Measurements from ENCODE around the gene KIF3C.
"Not testable (repeated sequence)": the region's sequence is repeated elsewhere in the genome, so short reads cannot be mapped to it uniquely, and the experiment has no call there.

Gene KIF3C

DNA sequence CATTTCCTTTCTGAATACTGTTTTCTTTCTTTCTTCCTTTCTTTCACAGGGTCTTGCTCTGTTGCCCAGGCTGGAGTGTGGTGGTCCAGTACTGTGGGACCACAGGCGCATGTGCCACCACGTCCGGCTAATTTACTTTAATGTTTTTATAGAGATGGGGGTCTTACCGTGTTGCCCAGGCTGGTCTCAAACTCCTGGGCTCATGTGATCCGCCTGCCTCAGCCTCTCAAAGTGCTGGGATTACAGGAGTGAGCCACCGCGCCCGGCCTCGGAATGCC is 68.7 kb downstream of the KIF3C start:
- not testable (repeated sequence) for DNase-seq

DNA sequence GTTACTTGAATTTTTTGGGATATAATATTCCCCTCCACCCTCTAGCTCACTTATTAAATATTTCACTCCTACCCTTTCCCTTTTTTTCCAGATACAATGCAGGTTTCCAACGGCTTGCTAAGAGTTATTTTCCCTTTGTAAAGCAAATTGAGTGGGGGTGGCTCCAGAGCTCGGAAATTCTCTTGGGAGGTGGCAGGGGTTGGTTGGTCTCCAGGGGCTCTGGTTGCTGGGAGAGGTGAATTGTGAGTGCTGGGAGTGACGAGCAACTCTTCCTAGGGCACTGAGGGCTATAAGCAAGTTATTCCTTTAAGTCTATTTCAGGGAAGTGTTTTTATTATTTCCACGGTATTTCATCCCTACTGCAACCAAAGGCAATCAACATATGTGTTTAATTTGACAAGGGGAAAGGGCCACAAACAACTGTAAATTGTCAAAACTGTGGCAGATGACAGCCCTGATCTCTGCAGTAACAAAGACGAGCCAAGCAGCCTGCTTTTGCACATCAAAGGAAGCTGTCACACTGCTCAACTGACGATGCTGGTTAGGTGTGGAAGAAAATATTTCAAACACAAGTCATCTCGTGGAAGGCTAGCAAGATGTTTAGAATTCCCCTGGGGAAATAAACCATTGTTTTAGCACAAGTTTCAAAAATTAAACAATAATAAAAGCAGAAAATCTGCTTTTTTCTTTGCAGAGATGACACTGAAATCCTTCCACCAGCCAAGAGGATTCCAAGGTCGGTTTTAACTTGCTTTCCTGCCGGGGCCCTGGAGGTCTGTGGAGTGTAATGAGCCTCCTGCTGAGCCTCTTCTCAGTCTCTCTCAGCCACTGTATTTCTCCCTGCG is 69.2 kb downstream of the KIF3C start:
- no peak for DNase-seq

DNA sequence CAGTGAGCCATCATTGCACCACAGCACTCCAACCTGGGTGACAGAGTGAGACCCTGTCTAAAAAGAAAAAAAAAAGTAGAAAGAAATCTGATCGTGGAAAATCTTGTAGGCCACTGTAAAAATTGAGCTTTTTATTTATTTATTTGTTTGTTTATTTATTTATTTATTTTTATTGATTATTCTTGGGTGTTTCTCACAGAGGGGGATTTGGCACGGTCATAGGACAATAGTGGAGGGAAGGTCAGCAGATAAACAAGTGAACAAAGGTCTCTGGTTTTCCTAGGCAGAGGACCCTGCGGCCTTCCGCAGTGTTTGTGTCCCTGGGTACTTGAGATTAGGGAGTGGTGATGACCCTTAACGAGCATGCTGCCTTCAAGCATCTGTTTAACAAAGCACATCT is 72.7 kb downstream of the KIF3C start:
- DNase-seq = not testable (repeated sequence)

DNA sequence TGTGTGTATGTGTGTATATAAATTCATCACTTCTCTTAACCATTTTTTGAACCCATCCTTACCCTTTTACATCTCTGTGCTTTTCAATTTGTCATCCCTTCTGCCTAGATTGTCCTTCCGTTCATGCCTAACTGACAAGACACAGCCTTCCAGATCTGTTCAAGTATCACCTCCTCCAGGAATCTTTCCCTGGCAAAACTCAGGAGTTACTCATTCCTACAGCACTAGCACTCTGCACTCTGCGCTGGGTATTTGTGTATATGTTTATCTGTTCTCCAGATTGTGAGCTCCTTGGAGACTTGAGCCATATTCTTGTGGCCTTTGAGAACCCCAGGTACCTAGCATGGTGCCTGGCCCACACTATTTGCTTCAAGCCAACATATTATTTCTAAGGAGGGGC is 77.2 kb downstream of the KIF3C start:
- DNase-seq = no peak

DNA sequence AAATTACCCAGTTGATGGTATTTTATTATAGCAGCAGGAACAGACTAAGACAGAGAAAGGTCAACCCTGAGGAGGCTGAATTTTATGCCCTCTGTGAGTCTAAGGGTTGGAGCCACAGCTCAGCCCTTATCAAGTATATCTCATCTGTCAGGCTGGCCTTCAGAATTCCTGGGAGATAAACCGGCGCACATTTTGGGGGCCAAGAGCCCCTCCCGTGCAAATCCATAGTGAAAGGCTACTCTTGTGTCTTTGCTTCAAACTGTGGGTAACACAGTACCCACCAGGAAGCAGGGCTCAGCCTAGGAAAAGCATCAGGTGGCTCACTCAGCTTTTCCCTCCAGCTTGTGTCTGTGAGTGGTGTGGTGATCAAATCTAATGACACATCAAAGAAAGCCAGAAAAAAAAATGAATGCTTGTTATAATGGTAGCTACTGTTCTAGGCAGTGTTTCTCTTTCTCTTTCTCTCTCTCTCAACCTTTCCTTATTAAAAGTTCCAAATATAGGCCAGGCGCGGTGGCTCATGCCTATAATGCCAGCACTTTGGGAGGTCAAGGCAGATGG is 79.0 kb downstream of the KIF3C start:
- no peak for DNase-seq

DNA sequence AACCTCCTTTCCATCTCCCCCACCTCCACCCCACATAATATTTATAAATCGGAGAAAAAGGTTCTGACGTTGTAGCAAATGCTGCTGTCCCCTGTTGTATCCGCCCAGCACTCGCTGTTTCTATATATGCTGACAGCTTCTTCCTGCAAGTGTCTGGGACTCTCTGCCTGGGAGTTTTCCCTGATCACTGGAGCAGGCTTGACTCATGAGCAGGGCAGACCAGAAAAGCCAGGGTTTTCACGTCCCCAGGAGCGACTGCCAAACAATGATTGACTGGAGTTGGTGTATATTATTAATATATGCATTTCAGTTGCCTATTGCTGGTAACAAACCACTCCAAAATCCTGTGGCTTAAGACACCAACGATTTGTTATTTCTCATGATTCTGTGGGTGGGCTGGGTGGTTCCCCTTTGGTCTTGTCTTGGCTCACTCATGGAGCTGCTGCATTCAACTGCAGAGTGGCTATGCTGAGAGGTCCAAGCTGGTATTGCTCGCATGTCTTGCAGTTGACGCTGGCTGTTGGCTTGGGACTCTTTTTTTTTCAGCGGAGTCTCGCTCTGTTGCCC is 82.8 kb downstream of the KIF3C start:
- DNase-seq = no peak

DNA sequence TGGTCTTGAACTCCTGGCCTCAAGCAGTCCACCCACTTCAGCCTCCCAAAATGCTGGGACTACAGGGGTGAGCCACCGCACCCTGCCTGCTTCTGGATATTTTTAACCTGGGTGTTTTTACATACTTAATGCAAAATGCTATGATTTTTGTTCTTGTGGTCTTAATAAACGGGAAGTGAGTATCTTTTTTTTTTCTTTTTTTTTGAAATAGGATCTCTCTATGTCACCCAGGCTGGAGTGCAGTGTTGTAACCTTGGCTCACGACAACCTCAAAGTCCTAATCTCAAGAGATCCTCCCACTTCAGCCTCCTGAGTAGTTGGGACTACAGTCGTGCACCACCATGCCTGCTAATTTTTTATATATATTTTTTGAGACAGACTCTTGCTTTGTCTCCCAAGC is 84.8 kb downstream of the KIF3C start:
- DNase-seq = no peak

DNA sequence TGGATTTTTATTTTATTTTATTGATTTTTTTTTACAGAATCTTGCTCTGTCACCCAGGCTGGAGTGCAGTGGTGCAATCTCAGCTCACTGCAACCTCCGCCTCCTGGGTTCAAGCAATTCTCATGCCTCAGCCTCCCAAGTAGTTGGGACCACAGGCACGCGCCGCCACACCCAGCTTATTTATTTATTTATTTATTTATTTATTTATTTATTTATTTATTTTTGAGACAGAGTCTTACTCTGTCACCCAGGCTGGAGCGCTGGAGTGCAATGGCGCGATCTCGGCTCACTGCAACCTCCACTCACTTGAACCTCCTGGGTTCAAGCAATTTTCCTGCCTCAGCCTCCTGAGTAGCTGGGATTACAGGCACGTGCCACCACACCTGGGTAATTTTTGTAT is 86.0 kb downstream of the KIF3C start:
- not testable (repeated sequence) for DNase-seq

DNA sequence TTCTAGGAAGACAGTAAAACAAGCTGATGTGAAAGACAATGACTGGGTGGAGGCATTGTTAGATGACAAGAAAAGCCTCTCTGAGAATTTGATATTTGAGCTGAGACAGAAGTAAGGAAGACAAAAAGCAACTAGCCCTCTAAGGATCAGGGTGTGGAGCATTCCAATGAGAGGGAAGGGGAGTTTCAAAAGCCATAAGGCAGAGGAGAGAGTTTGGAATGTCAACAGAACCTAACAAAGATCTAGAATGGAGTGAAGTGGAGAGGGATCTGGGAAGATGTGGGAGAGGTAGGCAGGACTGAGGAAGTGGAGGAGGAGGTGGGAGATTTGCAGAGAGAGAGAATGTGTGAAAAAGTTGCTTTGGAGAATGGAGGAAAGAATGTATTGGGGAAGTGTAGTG is 86.7 kb downstream of the KIF3C start:
- no peak for DNase-seq

DNA sequence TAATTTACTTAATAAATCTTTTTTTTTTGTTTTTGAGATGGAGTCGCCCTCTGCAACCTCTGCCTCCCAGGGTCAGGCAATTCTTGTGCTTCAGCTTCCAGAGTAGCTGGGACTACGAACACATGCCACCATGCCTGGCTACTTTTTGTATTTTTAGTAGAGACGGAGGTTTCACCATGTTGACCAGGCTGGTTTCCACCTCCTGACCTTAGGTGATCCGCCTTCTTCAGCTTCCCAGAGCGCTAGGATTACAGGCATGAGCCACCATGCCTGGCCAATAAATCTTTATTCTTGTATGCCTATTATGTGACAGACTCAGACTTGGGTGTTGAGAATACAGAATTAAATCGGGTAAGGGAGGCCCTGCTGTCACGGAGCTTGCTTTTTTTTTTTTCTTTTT is 87.3 kb downstream of the KIF3C start:
- no peak for DNase-seq

DNA sequence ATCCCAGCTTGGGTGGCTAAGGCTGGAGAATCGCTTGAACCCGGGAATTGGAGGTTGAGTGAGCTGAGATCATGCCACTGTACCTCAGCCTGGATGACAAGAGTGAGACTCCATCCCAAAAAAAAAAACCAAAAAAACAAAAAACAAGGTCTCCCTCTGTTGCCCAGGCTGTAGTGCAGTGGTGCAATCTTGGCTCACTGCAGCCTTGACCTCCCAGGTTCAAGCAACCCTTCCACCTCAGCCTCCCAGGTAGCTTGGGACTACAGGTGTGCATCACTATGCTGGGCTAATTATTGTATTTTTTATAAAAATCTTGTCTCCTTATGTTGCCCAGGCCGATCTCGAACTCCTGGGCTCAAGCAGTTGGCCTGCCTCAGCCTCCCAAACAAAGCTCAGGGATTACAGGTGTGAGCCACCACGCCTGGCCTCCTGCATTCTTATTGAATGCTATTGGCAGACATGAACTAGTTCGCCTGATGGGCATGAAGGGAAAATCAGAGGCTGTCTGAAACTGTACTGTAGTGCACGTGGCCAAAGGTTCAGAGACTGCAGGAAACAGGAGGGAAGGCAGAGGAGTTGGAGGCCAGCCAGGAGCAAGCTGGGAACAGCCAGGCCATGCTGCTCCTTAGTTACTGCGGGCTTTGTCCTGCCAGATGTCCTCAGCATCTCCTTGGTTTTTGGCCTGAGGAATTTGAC is 88.0 kb downstream of the KIF3C start:
- no peak for DNase-seq

DNA sequence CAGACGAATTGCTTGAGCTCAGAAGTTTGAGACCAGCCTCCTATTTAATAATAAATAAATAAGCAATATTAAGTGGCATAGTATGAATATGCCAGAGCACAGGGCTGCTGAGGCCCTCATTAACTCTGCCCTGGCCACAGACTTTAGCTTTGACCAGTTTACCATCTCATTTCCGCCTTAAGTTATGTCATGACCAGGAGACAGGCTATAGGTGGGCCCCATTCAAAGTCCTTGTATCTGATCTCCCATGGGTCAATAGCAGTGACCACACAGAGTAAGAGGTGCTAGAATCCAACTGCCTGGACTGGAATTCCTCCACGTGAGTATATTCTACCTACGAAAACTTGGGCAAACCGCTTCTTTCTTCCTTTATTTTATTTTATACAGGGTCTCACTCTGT is 90.6 kb downstream of the KIF3C start:
- DNase-seq = no peak

DNA sequence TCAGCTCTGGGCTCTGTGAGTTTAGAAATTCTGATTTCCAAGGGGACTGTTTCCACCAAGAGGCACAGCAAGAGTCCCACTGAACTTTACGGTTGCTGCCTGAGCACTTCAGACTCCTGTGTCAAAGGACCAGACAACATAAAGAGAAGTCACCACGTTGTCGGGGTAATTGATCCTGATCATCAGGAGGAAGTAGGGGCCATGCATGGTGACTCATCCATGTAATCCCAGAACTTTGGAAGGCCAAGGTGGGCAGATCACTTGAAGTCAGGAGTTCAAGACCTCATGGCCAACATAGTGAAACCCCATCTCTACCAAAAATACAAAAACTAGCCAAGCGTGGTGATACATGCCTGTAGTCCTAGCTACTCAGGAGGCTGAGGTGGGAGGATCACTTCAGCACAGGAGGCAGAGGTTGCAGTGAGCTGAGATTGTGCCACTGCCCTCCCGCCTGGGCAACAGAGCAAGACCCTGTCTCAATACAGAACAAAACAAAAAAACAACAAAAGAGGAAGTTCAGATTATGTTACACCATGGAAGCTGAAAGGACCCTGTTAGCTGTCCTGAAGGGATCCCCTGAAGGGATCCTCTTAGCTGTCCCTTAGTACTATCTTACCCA is 94.6 kb downstream of the KIF3C start:
- no peak for DNase-seq

DNA sequence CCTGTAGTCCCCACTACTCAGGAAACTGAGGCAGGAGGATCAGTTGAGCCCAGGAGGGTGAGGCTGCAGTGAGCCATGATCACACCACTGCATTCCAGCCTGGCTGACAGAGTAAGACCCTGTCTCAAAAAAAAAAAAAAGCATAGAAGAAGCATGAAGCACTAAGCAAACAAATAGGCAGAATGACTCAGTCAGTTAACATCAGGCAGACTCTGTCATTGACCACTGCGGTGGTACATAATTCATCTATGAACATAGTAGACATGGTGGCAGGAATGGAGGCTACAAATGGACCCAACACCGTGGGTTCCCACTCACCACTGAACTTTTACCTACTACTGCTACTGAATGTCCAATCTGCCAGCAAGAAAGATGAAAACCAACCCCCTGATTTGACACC is 96.4 kb downstream of the KIF3C start:
- DNase-seq = no peak

DNA sequence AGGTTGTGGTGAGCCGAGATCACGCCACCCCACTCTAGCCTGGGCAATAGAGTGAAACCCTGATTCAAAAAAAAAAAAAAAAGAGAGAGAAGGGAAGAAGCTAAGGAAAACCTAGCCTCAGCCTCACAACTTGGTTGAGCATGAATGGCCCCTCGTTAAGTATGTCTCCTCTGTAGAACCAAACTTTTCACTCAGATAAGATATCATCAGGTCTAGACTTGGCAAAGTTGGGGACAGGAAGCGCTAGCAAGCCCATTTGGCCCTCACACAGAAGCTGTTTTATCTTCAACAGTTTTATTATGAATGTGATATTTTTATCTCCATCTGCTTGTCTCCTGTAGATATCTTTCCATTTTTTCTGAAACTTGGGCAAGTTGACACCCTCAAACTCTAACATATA is 100.5 kb downstream of the KIF3C start:
- DNase-seq = no peak

DNA sequence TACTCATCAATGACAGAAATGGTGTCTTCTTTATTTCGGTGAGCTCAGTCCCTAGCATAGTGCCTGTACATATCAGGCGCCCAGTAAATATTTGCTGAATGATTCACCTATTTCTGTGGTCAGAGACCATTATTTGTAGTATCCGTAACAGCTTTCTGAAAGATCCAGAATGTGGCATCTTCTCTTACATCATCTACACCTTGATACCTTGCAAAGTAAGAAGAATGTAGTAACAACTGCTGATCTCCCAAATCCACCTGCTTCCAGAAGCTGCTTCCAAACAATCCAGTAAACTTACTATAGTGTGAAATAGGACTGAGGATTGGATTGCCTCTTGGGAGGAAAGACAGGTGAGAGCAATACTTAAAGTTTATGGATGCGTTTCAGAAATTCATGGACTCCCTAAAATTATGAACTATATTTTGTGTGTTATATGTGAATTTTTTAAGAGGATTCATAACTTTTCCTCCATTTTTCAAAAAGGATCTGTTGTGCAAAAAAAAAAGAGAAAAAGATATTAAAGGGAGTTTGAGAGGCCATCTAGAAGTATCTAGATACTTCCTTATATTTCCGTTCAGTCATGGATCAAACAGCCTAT is 103.1 kb downstream of the KIF3C start:
- DNase-seq = no peak

DNA sequence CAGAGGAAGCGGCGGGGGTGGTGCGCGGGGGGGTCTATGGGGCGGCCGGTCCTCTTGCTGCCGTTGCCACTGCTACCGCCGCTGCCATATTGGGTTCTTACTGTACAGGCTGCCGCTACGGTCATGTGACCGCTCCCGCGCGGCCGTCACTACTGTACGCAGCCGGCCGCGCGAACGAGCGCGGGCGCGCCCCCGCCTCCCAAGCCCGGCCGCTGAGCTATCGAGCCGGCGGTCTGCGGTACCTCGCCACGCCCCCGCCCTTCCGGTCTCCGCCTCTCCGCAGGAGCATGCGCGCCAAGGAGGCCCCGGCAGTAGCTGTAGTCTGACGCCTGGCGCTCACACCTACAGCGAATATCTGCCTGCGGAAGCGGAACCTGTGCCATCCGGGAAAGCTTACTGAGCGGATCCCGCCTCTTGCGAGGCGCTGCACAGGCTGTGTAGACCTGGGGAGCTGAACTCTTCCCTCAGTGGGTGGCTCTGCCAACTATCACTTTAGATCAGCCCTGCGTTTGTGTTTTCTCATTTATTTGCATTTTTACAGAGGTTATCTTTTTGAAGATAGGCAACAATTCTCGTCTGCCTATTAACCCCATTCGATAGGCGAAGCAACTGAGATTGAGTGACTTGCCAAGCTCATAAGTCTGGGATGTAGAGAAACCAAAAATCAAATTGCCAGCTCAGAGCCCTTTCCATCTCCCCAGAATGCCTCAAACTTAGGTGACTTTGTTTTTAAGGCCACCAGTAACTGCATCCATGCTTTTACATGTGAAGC is 103.8 kb downstream of the KIF3C start, which contains the start of gene ASXL2:
TSS of gene ASXL2 (minus strand) at position 127 of the 772 bp plus-strand sequence. CDS start 265 bp downstream, outside the sequence.
- peak; percentile 97 for DNase-seq

DNA sequence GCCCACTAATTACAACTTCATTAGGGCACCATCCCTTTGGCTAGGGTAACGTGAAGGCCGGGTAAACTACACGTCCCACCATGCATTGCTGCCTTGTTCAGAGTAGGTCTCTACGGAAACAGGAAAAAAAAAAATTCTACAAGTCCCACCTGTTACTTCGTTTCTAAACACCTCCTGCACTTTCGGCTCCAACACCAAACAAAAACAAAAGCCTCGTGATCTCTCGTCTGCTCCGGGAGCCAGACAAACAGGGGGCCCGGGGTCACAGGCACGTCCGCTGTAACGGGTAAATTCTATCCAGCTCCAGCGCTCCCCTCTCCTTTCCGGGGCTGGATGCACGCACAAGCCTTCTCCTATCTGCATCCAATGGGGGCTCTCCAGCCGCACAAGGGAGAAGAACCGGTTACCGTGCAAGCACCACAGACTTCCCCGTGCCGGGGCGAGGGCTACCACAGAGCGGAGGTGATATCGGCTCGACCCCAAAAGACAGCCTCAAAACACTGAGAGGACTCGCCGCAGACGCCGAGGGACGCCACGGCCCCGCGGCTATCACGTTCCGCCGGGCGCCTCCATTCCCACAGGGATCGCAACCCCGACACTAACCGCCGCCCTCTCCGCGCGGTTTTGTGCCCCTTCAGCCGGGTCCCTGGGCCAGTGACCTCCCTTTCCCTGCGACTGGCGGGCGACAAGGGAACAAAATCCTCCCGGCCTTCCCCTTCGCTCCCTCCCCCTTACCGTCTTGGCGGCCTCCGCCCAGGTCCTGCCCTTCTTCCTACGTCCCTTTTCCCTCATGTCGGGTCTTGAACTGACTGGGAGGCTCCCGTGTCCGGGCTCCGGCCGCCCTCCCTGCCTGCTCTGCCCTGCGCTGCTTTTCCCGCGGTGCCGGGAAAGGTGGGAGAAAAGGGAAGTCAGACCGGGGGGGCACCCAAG is 104.6 kb downstream of the KIF3C start:
- DNase-seq = peak; percentile 47

Measured in stimulated activated CD4-positive, alpha-beta T cell treated with anti-CD3 and anti-CD28 coated beads, Interleukin-4, amount 100 ng/mL, for 1 hour (primary cell).